NCI-H774 (cell line): ENCODE results near the gene FOXD4L3.
"Not testable (repeated sequence)": the region's sequence is repeated elsewhere in the genome, so short reads cannot be mapped to it uniquely, and the experiment has no call there.

Experiments used
- DNase-seq: peaks from one replicate; lab custom pipeline; 2025; lab: John Stamatoyannopoulos, UW

Gene FOXD4L3

DNA sequence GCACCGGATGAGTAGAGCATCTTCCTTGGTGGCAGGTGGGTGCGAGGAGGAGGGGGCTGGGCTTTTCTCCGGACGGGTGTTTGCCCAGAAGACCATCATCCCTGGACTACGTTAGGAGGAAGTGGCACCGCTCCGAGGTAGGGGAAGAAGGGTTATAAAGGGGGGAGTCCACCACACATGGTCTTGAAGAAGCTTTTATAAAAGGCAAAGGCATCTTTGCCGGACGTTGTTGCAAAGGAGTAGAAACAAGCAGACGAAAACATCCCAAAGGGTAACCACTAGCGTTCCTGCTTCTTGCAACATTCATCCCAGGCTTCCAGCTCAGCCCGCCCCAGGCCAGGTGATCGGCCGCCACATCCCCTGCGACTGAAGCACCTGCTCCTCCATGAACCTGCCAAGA, at the start of gene FOXD4L3:
Gene FOXD4L3 (plus strand): TSS at position 301 of the 400 bp plus-strand sequence. CDS start 85 bp downstream, at position 386.
- DNase-seq: not testable (repeated sequence)

GRCh38 chr9:68281041-68281440, 21.6 kb upstream of the FOXD4L3 start:
- not testable (repeated sequence) for DNase-seq

GRCh38 chr9:68303771-68304170, 1.1 kb downstream of the FOXD4L3 start:
- not testable (repeated sequence) for DNase-seq

DNA sequence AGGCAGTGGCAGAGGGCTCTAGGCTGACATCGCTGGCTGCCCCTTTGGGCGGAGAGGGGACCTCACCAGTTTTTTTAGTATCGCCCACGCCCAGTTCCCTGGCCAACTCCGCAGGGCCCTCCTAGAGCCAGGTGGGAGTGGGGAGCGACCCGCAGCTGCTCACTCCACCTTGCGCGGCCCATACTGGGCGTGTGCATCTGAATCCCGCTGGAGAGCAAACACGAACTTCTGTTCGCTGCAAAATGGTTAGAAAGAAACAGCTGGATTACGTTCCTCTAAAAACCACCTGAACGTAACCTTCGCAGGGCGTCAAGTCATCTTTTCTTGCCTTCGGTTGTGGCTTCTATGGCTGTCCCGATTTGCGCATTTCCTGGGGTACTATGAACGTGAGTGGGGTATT, 1.5 kb downstream of the FOXD4L3 start:
- not testable (repeated sequence) for DNase-seq

DNA sequence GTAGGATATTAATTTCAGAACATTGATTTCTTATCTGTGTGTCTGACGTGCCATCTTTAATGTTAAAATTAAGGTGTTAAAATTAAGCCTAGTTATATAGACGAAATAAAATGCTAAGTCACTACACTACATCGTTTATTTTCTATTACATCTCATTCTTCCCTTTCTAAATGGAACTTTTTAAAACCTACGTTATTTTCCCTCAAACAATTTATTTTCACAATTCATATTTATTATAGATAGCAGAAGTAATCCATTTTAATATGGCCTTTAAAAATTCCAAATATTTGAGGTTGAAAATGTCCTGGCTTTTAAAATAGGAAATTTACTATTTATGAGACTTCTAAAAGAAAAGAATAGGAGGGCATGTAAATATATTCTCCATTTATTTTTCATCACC, 2.1 kb downstream of the FOXD4L3 start:
- not testable (repeated sequence) for DNase-seq

DNA sequence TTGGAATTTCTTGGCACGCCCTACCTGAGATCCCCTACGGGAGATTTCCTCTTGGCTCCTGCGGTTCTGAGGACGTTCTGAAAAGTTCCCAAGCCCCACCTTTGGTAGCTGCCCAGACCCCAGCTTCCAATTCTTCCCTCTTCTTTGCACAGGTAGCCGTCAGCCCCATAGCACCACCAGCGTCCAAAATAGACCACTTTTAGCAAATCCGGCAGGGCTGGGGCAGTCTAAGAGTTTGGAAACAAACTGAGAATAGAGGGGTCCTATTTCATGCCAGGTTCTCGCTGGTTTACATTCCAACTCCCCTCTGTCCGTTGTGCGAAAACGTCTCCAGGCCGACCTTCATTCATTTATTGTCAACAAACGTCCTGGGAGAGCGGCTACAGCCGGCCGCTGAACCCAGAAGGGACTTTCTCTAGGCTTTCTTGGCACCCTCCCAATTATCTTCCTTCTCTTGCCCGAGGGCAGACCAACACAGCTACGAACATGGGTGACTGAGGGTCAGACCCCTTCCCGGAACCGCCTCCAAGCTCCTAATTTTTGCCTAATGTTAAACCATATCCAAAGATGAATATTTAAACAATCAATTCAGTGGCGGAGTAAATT, 3.1 kb downstream of the FOXD4L3 start:
- DNase-seq: not testable (repeated sequence)

- DNase-seq: not testable (repeated sequence)
These were observed 3.8 kb downstream of the FOXD4L3 start for GRCh38 chr9:68306391-68306964.

- not testable (repeated sequence) for DNase-seq
These were observed 4.5 kb downstream of the FOXD4L3 start for GRCh38 chr9:68307127-68307526.

GRCh38 chr9:68307654-68308053, 5.0 kb downstream of the FOXD4L3 start:
- not testable (repeated sequence) for DNase-seq

- not testable (repeated sequence) for DNase-seq
These were observed 8.5 kb downstream of the FOXD4L3 start for GRCh38 chr9:68311208-68311607.

GRCh38 chr9:68318209-68318608, 15.5 kb downstream of the FOXD4L3 start:
- not testable (repeated sequence) for DNase-seq

- not testable (repeated sequence) for DNase-seq
These were observed 21.1 kb downstream of the FOXD4L3 start for GRCh38 chr9:68323749-68324148.

DNA sequence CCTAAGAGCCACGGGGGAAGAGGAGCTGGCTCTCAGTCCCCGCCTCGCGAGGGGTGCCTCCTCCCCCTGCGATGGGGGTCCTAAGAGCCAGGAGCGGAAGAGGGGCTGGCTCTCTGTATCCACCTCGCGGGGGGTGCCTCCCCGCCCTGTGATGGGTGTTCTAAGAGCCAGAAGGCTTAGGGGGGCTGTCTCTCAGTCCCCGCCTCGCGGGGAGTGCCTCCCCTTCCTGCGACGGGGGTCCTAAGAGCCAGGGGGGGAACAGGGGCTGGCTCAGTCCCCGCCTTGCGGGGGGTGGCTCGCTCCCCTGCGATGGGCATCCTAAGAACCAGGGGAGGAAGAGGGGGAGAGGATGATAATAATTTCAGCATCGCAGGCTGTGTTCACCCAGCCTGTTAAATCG, 21.9 kb downstream of the FOXD4L3 start:
- not testable (repeated sequence) for DNase-seq

DNA sequence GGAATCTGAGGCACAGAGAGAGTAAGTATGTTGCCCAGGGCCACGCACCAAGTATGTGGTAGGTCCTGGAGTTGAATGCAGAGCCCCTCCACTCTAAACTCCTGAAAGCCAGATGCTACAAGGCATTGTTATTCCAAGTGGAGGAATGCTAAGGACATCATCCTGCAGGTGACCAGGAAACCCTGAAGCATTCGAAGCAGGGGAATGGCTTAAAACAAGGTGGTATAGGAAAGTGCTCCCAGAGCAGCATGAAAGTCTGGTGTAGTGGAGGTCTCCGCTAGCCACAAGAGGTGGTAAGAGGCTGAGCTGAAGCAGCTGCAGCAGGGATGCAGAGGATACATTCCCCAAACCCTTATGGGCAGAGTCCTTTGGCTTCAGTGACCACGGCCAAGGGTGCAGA, 26.4 kb downstream of the FOXD4L3 start:
- DNase-seq: not testable (repeated sequence)

DNA sequence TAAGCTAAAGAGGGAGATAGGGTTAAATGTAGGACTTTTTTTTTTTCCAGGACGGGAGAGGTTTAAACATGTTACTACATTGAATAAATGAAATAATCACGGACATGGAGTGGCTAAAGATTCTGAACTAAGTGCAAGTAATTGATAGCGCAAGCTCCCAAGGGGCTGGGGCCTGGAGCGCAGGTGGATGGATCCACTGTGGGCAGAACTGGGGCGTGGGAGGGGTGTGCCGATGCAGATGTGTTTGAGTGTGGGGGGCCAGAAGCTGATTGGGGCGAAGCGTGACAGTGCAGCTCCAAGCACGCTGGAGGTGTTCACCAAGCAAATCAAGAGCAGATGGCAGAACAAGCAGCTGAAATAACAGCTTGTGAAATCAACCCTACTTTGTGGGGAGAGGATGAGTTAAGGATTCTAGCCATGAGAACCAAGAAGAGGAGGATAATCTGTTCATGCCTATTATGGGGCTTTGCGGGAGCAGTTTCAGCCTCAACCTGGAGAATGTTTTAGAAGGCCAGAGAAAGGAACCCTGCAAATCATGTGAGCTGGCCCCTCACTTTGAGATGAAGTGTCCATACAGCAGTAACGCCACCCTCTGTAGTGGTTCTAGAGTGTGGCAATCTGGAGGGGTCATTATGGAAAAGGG, 28.0 kb downstream of the FOXD4L3 start:
- DNase-seq: not testable (repeated sequence)

- not testable (repeated sequence) for DNase-seq
These were observed 29.5 kb downstream of the FOXD4L3 start for GRCh38 chr9:68332122-68332521.

DNA sequence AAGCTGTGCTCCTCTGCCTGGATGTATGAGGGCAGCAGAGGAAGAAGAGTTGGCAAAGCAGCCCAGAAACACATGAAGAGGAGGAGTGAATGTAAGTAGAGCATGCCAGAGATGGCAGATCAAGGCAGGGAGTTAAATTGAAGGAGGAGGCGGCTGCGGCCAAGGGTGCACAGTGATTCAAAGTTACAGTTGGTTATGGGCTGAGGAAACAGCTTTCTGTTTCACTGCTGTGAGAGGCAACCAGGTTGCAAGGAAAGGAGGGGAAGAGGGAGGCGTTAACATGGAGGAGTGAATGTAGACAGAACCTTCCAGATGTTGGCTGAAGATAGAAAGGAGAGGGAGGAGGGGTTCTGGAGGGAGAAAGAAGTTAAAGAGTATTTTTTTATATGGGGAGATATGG, 33.3 kb downstream of the FOXD4L3 start:
- DNase-seq: not testable (repeated sequence)

- DNase-seq: not testable (repeated sequence)
These were observed 34.1 kb downstream of the FOXD4L3 start for GRCh38 chr9:68336639-68337339.

DNA sequence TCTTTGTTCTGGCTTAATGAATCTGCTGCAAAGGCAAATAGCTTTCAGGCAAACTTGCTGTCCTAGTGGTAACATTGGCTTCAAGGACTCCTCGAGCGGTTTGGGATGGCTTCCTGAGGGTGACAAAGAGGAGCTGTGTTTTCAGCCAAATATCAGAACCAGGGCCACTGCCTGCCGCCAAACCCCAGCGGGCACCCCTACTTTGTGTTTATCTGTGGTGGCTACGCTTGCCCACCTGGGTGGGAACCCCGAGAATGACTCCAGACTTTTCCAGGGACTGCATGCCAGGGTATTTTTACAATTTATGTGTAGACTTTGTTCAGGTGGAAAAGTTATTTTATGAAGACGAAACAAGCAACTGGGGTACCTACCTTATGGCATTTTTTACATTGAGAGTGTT, 35.3 kb downstream of the FOXD4L3 start:
- DNase-seq: not testable (repeated sequence)

DNA sequence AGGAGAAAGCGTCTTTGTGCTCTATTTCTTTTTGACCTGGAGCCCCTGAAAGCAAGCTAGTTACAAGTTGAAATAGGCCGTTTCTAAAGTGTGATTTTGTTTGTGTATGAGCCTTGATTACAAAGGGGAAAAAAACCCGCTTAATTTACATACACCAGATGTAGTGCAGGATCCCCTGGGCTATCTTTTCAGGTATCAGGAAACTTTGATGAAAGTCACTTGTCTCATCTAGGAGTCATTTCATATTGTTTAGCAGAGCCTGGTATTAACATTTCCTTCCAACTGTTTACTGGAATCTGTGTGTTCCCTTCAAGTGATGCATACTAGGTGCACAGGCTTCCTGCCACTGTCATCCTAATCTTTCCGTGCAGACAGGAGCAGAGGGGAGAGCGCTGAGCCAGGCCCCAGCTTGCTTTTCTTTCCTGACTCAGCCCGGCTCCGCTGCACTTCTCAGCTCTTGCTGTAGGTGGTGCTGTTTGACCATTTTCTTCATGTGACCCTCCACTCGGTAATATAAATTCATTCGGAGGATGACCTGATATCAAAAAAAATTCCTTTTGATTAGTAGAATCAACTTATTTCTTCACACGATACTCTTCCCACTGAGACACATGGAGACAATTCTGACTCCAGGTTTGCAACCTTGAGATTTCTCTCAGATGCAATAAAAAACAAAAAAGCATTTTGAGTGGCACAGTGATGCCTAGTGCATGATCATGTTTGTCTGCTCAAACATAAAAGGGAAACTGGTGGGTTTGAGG, 39.8 kb downstream of the FOXD4L3 start:
- DNase-seq: not testable (repeated sequence)

DNA sequence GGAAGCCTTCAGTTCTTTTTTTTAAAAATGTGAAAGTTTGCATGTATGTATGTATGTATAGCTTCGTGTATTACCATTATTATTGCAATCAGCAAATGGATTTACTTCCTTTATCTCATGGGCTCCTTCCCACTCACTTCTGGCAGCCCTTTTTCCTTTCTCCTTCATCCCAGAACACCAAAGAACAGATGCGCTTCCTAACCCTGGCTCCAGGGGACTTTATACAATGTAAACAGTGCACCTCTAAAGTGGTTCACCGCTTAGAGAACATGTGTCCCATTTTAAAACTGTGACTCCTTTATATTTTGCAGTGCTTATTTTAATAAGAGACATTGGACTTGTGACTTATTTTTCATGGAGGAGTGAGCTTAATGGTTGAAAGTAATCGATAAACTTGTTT, 40.6 kb downstream of the FOXD4L3 start:
- not testable (repeated sequence) for DNase-seq

DNA sequence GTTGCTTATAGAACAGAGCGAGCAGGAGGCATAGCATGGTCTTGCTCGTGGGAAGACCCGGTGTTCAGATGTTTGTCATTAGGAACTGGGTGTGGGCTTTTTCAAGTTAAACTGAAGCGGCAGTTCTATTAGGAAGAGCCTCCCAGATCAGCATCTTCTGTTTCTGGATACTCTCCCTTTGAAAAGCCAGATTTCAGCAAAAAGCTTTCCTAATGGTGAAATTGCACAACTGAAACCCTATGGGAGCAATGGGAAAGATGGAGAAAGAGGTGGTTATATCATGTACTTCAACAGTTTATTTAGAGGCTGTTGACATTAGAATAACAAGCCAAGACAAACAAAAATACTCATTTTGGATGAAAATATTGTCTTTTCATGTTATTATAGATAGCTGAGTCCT, 41.3 kb downstream of the FOXD4L3 start:
- not testable (repeated sequence) for DNase-seq
